Heart right ventricle (tissue), 16 donors: ENCODE results near the gene TVP23C. TPM values are rescaled to one million over a fixed set of nuclear protein-coding genes. Genes with fewer than 3 reads are reported as not detected.

ENCODE experiments used
- ATAC-seq, 8 donors: fragments of 200-7000 bp; cut with Tn5 transposase; one replicate each; pipeline ENCODE4 v1.9.1; 2020; ENCODE audit warnings: mild to moderate bottlenecking in 8 of 8, moderate library complexity in 8 of 8, moderate number of reproducible peaks in 1 of 8
- DNase-seq, 2 donors: peaks; one replicate each; pipeline ENCODE4 v3.0.0-alpha.2; 2020
- H3K27ac ChIP-seq, 10 donors: fragments of 200-600 bp; sonication (generic) in 2 of 10; one replicate each; pipeline versions ENCODE4 v1.5.0 to v1.8.0; 2020 to 2022; ENCODE audit warnings: mild to moderate bottlenecking in 3 of 10
- H3K27me3 ChIP-seq, 7 donors: fragments of 200-600 bp; one replicate each; pipeline ENCODE4 v1.8.0; 2021 to 2022; ENCODE audit warnings: mild to moderate bottlenecking in 2 of 7
- H3K36me3 ChIP-seq, 9 donors: fragments of 200-600 bp; sonication (generic) in 1 of 9; one replicate each; pipeline versions ENCODE4 v1.5.0 to v1.8.0; 2020 to 2022; ENCODE audit warnings: mild to moderate bottlenecking in 2 of 9
- H3K4me1 ChIP-seq, 9 donors: fragments of 200-600 bp; sonication (generic) in 1 of 9; one replicate each; pipeline versions ENCODE4 v1.5.0 to v1.8.0; 2020 to 2022; ENCODE audit warnings: mild to moderate bottlenecking in 4 of 9
- H3K4me3 ChIP-seq, 10 donors: fragments of 200-600 bp; sonication (generic) in 2 of 10; one replicate each; pipeline versions ENCODE4 v1.5.0 to v1.8.0; 2020 to 2022; ENCODE audit warnings: mild to moderate bottlenecking in 7 of 10, moderate library complexity in 2 of 10
- H3K9me3 ChIP-seq, 11 donors: fragments of 200-600 bp in 10 of 11; sonication (generic) in 2 of 11; one replicate each; pipeline versions ENCODE4 v1.5.0 to v1.8.0; 2013 to 2022; ENCODE audit warnings: mild to moderate bottlenecking in 2 of 11, control low read depth in 1 of 11, moderate library complexity in 1 of 11
- CTCF ChIP-seq, 9 donors: fragments of 200-600 bp; sonication (generic) in 2 of 9; IDR thresholded peaks; one replicate each; pipeline versions ENCODE4 v1.5.0 to v1.8.0; 2021 to 2022; ENCODE audit warnings: antibody characterized with exemption in 9 of 9, mild to moderate bottlenecking in 5 of 9, moderate library complexity in 1 of 9
- WGBS, 2 donors: extraction: QIAGEN DNeasy Blood & Tissue Kit; methylation state at CpG; one replicate each; pipeline ENCODE4 v1.1.7; 2013; ENCODE audit warnings: inconsistent platforms in 1 of 2; 5-methylcytosine and 5-hydroxymethylcytosine counted together
- intact Hi-C, 10 donors: fragments of 100-400 bp; cut with DNase I; formaldehyde crosslinking; loops; one replicate each; pipeline versions ENCODE4 v1.11.1 to v1.14.2; 2022
- polyA plus RNA-seq, 2 donors: library from polyadenylated mRNA; stranded (reverse); fragments of 200-250 nt; gene quantifications; one replicate each; pipeline ENCODE4 v1.2.3, GENCODE V29; 2013
- total RNA-seq, 10 donors: library from RNA; stranded (reverse); fragmentation: NEBNext Ultra II Directional in 3 of 10; extraction: Animal tissue kit (Norgen Biotek cat#: 25700) in 3 of 10; gene quantifications; one replicate each; pipeline versions ENCODE4 v1.2.1 to v1.2.4, GENCODE V29; 2021 to 2023
- donor health status: Arrhythmogenic right ventricular cardiomyopathy.
- donor health status: ischemic (EF 13 %, LVEDD 7.1; RV severe dilation, severe dysfunction).
- donor health status: healthy with polysubstance abuse.
- donor health status: DM: no; HTN: yes; CAD: no.
- donor health status: DM: no; HTN: no; CAD: no.
- donor health status: ischemic (EF 25% LVEDD 6.9; RV normal size, moderate dysfunction).
- donor health status: ischemic (EF 25% LVEDD 5.7; RV mildly dilated, moderate dysfunction).
- donor health status: healthy.
- donor health status: DM: yes; HTN: yes; CAD: no.
- donor health status: Ischemic cardiomyopathy.
- donor health status: ischemic (EF 35%, LVEDD 5.7; RV mildly dilated, moderate dysfunction).
- donor health status: nonischemic (EF 11% LVEDD 7.7; RV severe dilation, severe dysfunction).
- donor health status: DM: yes; HTN: yes; CAD: no.
- donor health status: PGD.
- donor health status: ischemic (EF 29% LVEDD 5.4; RV normal size, mild dysfunction).
- donor health status: nonischemic (EF 23%, LVEDD 6.1; RV moderate dilation, normal function).

Gene TVP23C
- total and polyA plus RNA-seq, 12 donors = 2.0 to 8.2 (median 4.8) TPM

GRCh38 chr17:15453246-15453645, 110.0 kb downstream of the TVP23C start:
- DNase-seq = no peak
- Histone ChIP-seq H3K9me3 (peaks cover 0 to 10% (median 5%) of the 10 kb centered on the region in 11 donors), H3K27ac (peak overlapping the region in 1 of 10 donors; percentile 2), H3K4me1 (peaks cover 3 to 43% (median 29%) of the 10 kb centered on the region in 9 donors), H3K4me3 (no peak overlapping the region), H3K27me3 (no peaks in the 10 kb centered on the region), H3K36me3 (peaks cover 0 to 5% (median 0%) of the 10 kb centered on the region in 9 donors)
- intact Hi-C loops = loop anchor here in 1 of 10 donors (10.0 kb wide), 1 partner anchor 108 kb away; the partner anchor contains the start of gene TEKT3
- TF ChIP-seq CTCF (IDR thresholded peaks at IDR 0.05) = no peak
- 86 to 87% methylated on average over 4 of the region's 4 CpGs for WGBS, 2 donors
- no peak for ATAC-seq

GRCh38 chr17:15452746-15453145, 110.5 kb downstream of the TVP23C start:
- H3K36me3 ChIP-seq = peaks cover 0 to 5% (median 0%) of the 10 kb centered on the region in 9 donors
- peak overlapping the region in 1 of 10 donors; percentile 2 for H3K27ac ChIP-seq
- H3K9me3 ChIP-seq = peaks cover 0 to 10% (median 5%) of the 10 kb centered on the region in 11 donors
- TF ChIP-seq CTCF (IDR thresholded peaks at IDR 0.05) = no peak
- peaks cover 0 to 43% (median 29%) of the 10 kb centered on the region in 9 donors for H3K4me1 ChIP-seq
- ATAC-seq (no peak), DNase-seq (no peak)
- WGBS, 2 donors = 48 to 53% methylated on average over 1 of the region's 1 CpG
- no peaks in the 10 kb centered on the region for H3K27me3 ChIP-seq
- intact Hi-C loops = loop anchor here in 1 of 10 donors (10.0 kb wide), 1 partner anchor 108 kb away; the partner anchor contains the start of gene TEKT3
- H3K4me3 ChIP-seq = no peak overlapping the region

Other genes with a start within 250 kb of the TVP23C start
- gene TEKT3, start 221.9 kb downstream of the TVP23C start, total RNA-seq = 1 to 10 TPM in 1 of 10 donors, under 1 TPM in 6, not detected in 3; 0.26 to 1.1 (median 0.68) TPM
- under 1 TPM; 0.14 to 0.88 TPM for gene TEKT3, start 221.9 kb downstream of the TVP23C start, polyA plus RNA-seq
- gene CDRT4, start 95.9 kb downstream of the TVP23C start, total RNA-seq = 1 to 10 TPM in 4 of 10 donors, under 1 TPM in 4, not detected in 2; 0.53 to 4.1 (median 0.92) TPM
- 1 to 10 TPM in 1 of 2 donors, under 1 TPM in 1; 0.45 to 4.2 TPM for gene CDRT4, start 95.9 kb downstream of the TVP23C start, polyA plus RNA-seq
- gene FBXW10B, start 56.2 kb upstream of the TVP23C start, total RNA-seq = 1 to 10 TPM in 2 of 10 donors, under 1 TPM in 8; 0.25 to 2.2 (median 0.55) TPM
- gene FBXW10B, start 56.2 kb upstream of the TVP23C start, polyA plus RNA-seq = 1 to 10 TPM in 1 of 2 donors, under 1 TPM in 1; 0.87 to 2.2 TPM
- gene TRIM16, start 120.8 kb upstream of the TVP23C start, total RNA-seq = 10 to 100 TPM; 11.3 to 41.5 (median 22.5) TPM
- 10 to 100 TPM in 1 of 2 donors, 1 to 10 TPM in 1; 8.2 to 13.8 TPM for gene TRIM16, start 120.8 kb upstream of the TVP23C start, polyA plus RNA-seq
- 10 to 100 TPM in 8 of 10 donors, 1 to 10 TPM in 2; 9.0 to 17.2 (median 12.3) TPM for gene ZNF286A, start 136.3 kb upstream of the TVP23C start, total RNA-seq
- 10 to 100 TPM in 1 of 2 donors, 1 to 10 TPM in 1; 7.8 to 10.7 TPM for gene ZNF286A, start 136.3 kb upstream of the TVP23C start, polyA plus RNA-seq
- not detected for gene TBC1D26, start 168.8 kb upstream of the TVP23C start, total RNA-seq
- under 1 TPM in 1 of 2 donors, not detected in 1; 0.07 TPM for gene TBC1D26, start 168.8 kb upstream of the TVP23C start, polyA plus RNA-seq